GM18873 (cell line): Measurements from ENCODE around the gene STK36.

Source experiments
- ATAC-seq: cut with Tn5 transposase; IDR thresholded peaks from one replicate; pipeline ENCODE4 v1.9.1; 2021; ENCODE audit warnings: mild to moderate bottlenecking, moderate library complexity, moderate number of reproducible peaks; ENCODE audit not compliant: unreplicated experiment, low FRiP score

The STK36 gene

GRCh38 chr2:218718058-218718457, 46.2 kb downstream of the STK36 start:
- no peak for ATAC-seq

- no peak for ATAC-seq
These were observed 47.6 kb downstream of the STK36 start for GRCh38 chr2:218719457-218719856.

GRCh38 chr2:218720048-218721041, 48.5 kb downstream of the STK36 start:
- no peak for ATAC-seq

GRCh38 chr2:218721488-218721887, 49.6 kb downstream of the STK36 start:
- ATAC-seq: no peak

GRCh38 chr2:218721934-218722333, 50.0 kb downstream of the STK36 start:
- no peak for ATAC-seq

GRCh38 chr2:218722419-218722818, 50.5 kb downstream of the STK36 start:
- ATAC-seq: no peak

GRCh38 chr2:218722876-218723785, 51.2 kb downstream of the STK36 start:
- no peak for ATAC-seq

- ATAC-seq: no peak
These were observed 54.2 kb downstream of the STK36 start for GRCh38 chr2:218726004-218726574.

- ATAC-seq: no peak
These were observed 55.7 kb downstream of the STK36 start for GRCh38 chr2:218727502-218728165.

GRCh38 chr2:218729640-218730039, 57.8 kb downstream of the STK36 start:
- no peak for ATAC-seq

- no peak for ATAC-seq
These were observed 60.3 kb downstream of the STK36 start for GRCh38 chr2:218732052-218732760.

- no peak for ATAC-seq
These were observed 60.9 kb downstream of the STK36 start for GRCh38 chr2:218732761-218733158.

- ATAC-seq: peak; percentile 50
These were observed 61.5 kb downstream of the STK36 start for GRCh38 chr2:218733171-218734021.

GRCh38 chr2:218734190-218734975, 62.5 kb downstream of the STK36 start:
- ATAC-seq: no peak

GRCh38 chr2:218736531-218736930, 64.6 kb downstream of the STK36 start:
- ATAC-seq: no peak

GRCh38 chr2:218743068-218743467, 71.2 kb downstream of the STK36 start:
- ATAC-seq: no peak

- ATAC-seq: no peak
These were observed 72.7 kb downstream of the STK36 start for GRCh38 chr2:218744615-218745014.

GRCh38 chr2:218745160-218745558, 73.3 kb downstream of the STK36 start:
- ATAC-seq: no peak
